Measurements from ENCODE around the gene CBLB.
A peak's percentile ranks its signal among the peaks of the same experiment; 100 is the strongest.

The CBLB gene

GRCh38 chr3:105842449-105842848, 26.4 kb downstream of the CBLB start:
- no peak for DNase-seq (ENCODE audit: low read depth)
- no peak overlapping the region for H3K4me3 ChIP-seq (ENCODE audit: low read depth, low read length)
- TF ChIP-seq CTCF (IDR thresholded peaks at IDR 0.05; ENCODE audit: control insufficient read depth, extremely low read depth, insufficient read depth) = no peak

GRCh38 chr3:105837947-105838346, 30.9 kb downstream of the CBLB start:
- no peak for DNase-seq (ENCODE audit: low read depth)

GRCh38 chr3:105837143-105837740, 31.6 kb downstream of the CBLB start:
- H3K4me3 ChIP-seq (ENCODE audit: low read depth, low read length) = no peak overlapping the region
- TF ChIP-seq CTCF (IDR thresholded peaks at IDR 0.05; ENCODE audit: control insufficient read depth, extremely low read depth, insufficient read depth) = no peak
- no peak for DNase-seq (ENCODE audit: low read depth)

More at GRCh38 chr3:105837947-105838346, 30.9 kb downstream of the CBLB start:
- TF ChIP-seq CTCF (IDR thresholded peaks at IDR 0.05; ENCODE audit: control insufficient read depth, extremely low read depth, insufficient read depth) = no peak
- no peak overlapping the region for H3K4me3 ChIP-seq (ENCODE audit: low read depth, low read length)

- no peak overlapping the region for H3K4me3 ChIP-seq (ENCODE audit: low read depth, low read length)
- no peak for DNase-seq (ENCODE audit: low read depth)
- TF ChIP-seq CTCF (IDR thresholded peaks at IDR 0.05; ENCODE audit: control insufficient read depth, extremely low read depth, insufficient read depth) = no peak
Observed at GRCh38 chr3:105836533-105836932, 32.3 kb downstream of the CBLB start.

GRCh38 chr3:105835606-105836005, 33.2 kb downstream of the CBLB start:
- H3K4me3 ChIP-seq (ENCODE audit: low read depth, low read length) = no peak overlapping the region
- TF ChIP-seq CTCF (IDR thresholded peaks at IDR 0.05; ENCODE audit: control insufficient read depth, extremely low read depth, insufficient read depth) = no peak
- DNase-seq (ENCODE audit: low read depth) = no peak

- no peak for TF ChIP-seq CTCF (IDR thresholded peaks at IDR 0.05; ENCODE audit: control insufficient read depth, extremely low read depth, insufficient read depth)
- DNase-seq (ENCODE audit: low read depth) = peak; percentile 33
- H3K4me3 ChIP-seq (ENCODE audit: low read depth, low read length) = no peak overlapping the region
Observed at GRCh38 chr3:105834768-105835167, 34.0 kb downstream of the CBLB start.

- TF ChIP-seq CTCF (IDR thresholded peaks at IDR 0.05; ENCODE audit: control insufficient read depth, extremely low read depth, insufficient read depth) = no peak
- no peak for DNase-seq (ENCODE audit: low read depth)
- no peak overlapping the region for H3K4me3 ChIP-seq (ENCODE audit: low read depth, low read length)
Observed at GRCh38 chr3:105832644-105833043, 36.2 kb downstream of the CBLB start.

All from LNCaP clone FGC (cell line).